ENCODE measurements around the gene GLMP. TPM values are rescaled to one million over a fixed set of nuclear protein-coding genes. Genes with fewer than 3 reads are reported as not detected.

Gene GLMP
- total and polyA plus RNA-seq, 2 donors (not counting 3 experiments of a cell fraction or from before 2014, with no cell fraction given): 84.3 to 109 TPM

DNA sequence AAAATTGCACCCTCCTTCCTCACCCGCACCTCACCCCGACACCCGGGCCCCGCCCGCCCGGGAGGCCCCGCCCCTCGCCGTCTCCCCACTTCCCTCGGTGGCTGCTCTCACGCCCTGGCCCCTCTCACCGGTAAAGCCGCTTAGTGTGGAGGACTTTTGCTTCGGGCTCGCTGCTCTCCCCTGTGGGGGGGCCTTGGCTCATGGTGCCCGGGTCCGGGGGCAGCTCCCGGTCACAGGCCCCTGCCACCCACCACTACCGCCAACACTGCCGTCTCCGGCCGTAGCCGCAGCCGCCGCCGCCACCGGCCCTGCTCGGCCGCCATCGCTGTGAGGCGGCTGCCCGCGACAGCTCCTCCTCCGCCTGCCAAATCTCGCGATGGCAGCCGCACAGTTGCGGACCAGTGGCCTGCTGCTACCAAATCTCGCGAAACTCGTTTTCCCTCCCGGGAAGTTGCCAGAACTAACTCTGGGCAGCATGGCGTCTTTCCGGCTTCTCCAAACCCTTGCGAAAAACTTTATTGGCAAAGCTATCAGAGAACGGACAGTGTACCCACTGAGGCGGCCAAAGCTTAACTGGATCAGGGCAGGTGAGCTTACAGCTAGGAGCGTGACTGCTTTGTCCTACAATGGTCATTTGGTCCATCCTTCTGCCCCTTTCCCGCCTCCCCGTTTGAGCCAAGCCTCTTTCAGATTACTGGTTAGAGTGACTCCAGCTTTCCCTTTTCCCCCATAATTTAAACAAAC, 12.8 kb downstream of the GLMP start, which contains the start of gene SMG5:
SMG5 (minus strand) TSS at position 347 of the 744 bp plus-strand sequence; CDS start at position 202, 145 bp downstream.
- TF ChIP-seq GATA2 (IDR thresholded peaks at IDR 0.05; ENCODE audit: insufficient read depth, insufficient read length, low read depth, low read length) (no peak), POLR2AphosphoS5 (IDR thresholded peaks at IDR 0.05; ENCODE audit: insufficient read depth, low read depth, low read length) (peak; percentile 92), POLR2A (IDR thresholded peaks at IDR 0.05; ENCODE audit: low read depth, low read length) (peak; percentile 93)
- DNase-seq (ENCODE audit: low read depth, low spot score) (peak; percentile 98), FAIRE-seq (peak; percentile 99)
- intact Hi-C loops (cut with micrococcal nuclease): loop anchor here (1.0 kb wide), 1 partner anchor 9 kb away; no protein-coding TSS in a partner anchor
- no peaks in the 10 kb centered on the region for H3K9me3 ChIP-seq (replicated peaks; ENCODE audit: control insufficient read depth, insufficient read depth, low read length)
- H3K27me3 ChIP-seq (ENCODE audit: control insufficient read depth in 2 of 2, insufficient read depth in 2 of 2, low read length in 2 of 2): no peaks in the 10 kb centered on the region
- no peaks in the 10 kb centered on the region for H3K9me1 ChIP-seq (replicated peaks; ENCODE audit: control insufficient read depth, extremely low read depth, insufficient read depth, low read length)
- peaks cover 8 to 10% of the 10 kb centered on the region in 2 experiments for H3K36me3 ChIP-seq (ENCODE audit: control insufficient read depth in 2 of 2, extremely low read depth in 1 of 2, insufficient read depth in 2 of 2, low read length in 2 of 2)
- H3K4me3 ChIP-seq (replicated peaks in 1 of 3; ENCODE audit: insufficient read depth in 1 of 3, low read depth in 1 of 3, low read length in 3 of 3): peak within 1 kb of the TSS; percentile 81 to 95 (median 90)
- peak within 1 kb of the TSS; percentile 85 for H2AFZ ChIP-seq (ENCODE audit: low read depth, low read length)
- peaks cover 2% of the 10 kb centered on the region for H4K20me1 ChIP-seq (replicated peaks; ENCODE audit: control insufficient read depth, extremely low read depth, insufficient read depth, low read length)
- no TSS peak for BruUV-seq (replicated peaks)
- peak within 1 kb of the TSS; percentile 94 for H3K4me2 ChIP-seq (ENCODE audit: insufficient read depth, low read length)
- ChIA-PET CTCF (interaction anchor here (0.8 to 3.2 kb wide), 13 partner anchors 10 to 186 kb away, joined by 3 to 10 read pairs (median 3); partner anchors contain the start of genes GLMP and PMF1), POLR2A (interaction anchor here (0.6 to 1.5 kb wide), 6 partner anchors 8 to 52 kb away, joined by 3 to 5 read pairs (median 3); partner anchors contain the start of gene GLMP)
- H3K4me1 ChIP-seq (ENCODE audit: control insufficient read depth, extremely low read depth, insufficient read depth, low read length): peaks cover 14% of the 10 kb centered on the region
- H3K9ac ChIP-seq (replicated peaks; ENCODE audit: extremely low read depth, insufficient read depth, low read length): peak within 1 kb of the TSS; percentile 93
- peaks cover 46% of the 10 kb centered on the region for H3K79me2 ChIP-seq (ENCODE audit: control insufficient read depth, insufficient read depth, low read length)
- dilution Hi-C loops (cut with MboI; ENCODE audit: extremely low pct_ligation_motif_present, low sequenced_read_pairs): no loop called here
- peak within 1 kb of the TSS; percentile 69 for H3K27ac ChIP-seq (ENCODE audit: insufficient read depth, low read depth, low read length)

DNA sequence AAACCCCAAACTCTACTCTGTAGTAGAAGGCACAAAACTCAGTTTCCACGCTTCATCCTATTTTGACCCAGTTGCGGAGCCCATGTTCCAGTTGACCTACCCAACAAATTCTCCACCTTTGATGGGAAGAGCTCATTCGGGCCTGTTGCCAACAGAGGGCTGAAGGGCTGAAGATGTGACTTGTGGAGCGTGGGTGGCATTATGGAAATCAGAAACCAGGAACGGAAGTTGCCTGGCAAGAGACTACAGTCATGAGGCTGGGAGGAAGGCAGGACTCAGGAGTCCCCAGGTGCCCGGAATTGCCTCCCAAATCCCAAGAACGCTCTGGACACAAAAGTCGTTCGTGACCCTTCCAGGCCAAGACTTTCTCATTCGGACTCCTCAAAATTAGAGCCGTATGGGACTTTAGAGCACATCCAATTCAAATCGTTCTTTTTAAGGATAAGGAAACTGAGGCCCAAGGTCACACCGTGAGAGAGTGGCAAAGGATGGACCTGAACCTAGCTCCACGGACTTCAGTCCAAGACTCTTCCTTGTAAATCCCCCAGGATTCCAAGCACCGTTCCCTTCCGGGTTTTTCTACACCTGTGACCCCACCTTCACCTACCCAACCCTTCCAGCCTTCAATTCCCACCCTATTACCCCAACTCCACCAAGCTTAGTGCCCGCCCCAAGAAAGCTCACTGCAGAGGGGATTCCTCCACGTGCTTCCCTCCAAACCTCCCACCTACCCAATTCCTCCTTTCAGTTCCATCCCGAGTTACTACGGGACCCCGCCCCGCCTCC, 13.6 kb downstream of the GLMP start:
- peaks cover 14% of the 10 kb centered on the region for H3K4me1 ChIP-seq (ENCODE audit: control insufficient read depth, extremely low read depth, insufficient read depth, low read length)
- FAIRE-seq: peak; percentile 70
- no peaks in the 10 kb centered on the region for H3K9me3 ChIP-seq (replicated peaks; ENCODE audit: control insufficient read depth, insufficient read depth, low read length)
- peak overlapping the region; percentile 81 to 95 (median 90) for H3K4me3 ChIP-seq (replicated peaks in 1 of 3; ENCODE audit: insufficient read depth in 1 of 3, low read depth in 1 of 3, low read length in 3 of 3)
- BruUV-seq (replicated peaks): TSS peak; percentile 38
- H3K9ac ChIP-seq (replicated peaks; ENCODE audit: extremely low read depth, insufficient read depth, low read length): peak overlapping the region; percentile 93
- ChIA-PET CTCF (interaction anchor here (1.0 to 3.2 kb wide), 12 partner anchors 10 to 185 kb away, joined by 3 to 10 read pairs (median 3); partner anchors contain the start of gene PMF1), POLR2A (interaction anchor here (1.0 to 1.5 kb wide), 2 partner anchors 9 to 15 kb away, joined by 3 read pairs; no protein-coding TSS in a partner anchor)
- no peaks in the 10 kb centered on the region for H3K27me3 ChIP-seq (ENCODE audit: control insufficient read depth in 2 of 2, insufficient read depth in 2 of 2, low read length in 2 of 2)
- no peak overlapping the region for H2AFZ ChIP-seq (ENCODE audit: low read depth, low read length)
- H4K20me1 ChIP-seq (replicated peaks; ENCODE audit: control insufficient read depth, extremely low read depth, insufficient read depth, low read length): peaks cover 2% of the 10 kb centered on the region
- H3K79me2 ChIP-seq (ENCODE audit: control insufficient read depth, insufficient read depth, low read length): peaks cover 46% of the 10 kb centered on the region
- TF ChIP-seq JUN (IDR thresholded peaks at IDR 0.05; ENCODE audit: borderline replicate concordance, insufficient read depth, insufficient read length, low read depth): no peak
- TF ChIP-seq GATA2 (IDR thresholded peaks at IDR 0.05; ENCODE audit: insufficient read depth, insufficient read length, low read depth, low read length): no peak
- no peak for TF ChIP-seq FOS (IDR thresholded peaks at IDR 0.05; ENCODE audit: borderline replicate concordance, insufficient read depth, low read length)
- TF ChIP-seq POLR2A (IDR thresholded peaks at IDR 0.05; ENCODE audit: low read depth, low read length): no peak
- TF ChIP-seq POLR2AphosphoS5 (IDR thresholded peaks at IDR 0.05; ENCODE audit: insufficient read depth, low read depth, low read length): no peak
- no peak for TF ChIP-seq MYC (IDR thresholded peaks at IDR 0.05; ENCODE audit: low read depth, low read length)
- TF ChIP-seq, protein P1, sequence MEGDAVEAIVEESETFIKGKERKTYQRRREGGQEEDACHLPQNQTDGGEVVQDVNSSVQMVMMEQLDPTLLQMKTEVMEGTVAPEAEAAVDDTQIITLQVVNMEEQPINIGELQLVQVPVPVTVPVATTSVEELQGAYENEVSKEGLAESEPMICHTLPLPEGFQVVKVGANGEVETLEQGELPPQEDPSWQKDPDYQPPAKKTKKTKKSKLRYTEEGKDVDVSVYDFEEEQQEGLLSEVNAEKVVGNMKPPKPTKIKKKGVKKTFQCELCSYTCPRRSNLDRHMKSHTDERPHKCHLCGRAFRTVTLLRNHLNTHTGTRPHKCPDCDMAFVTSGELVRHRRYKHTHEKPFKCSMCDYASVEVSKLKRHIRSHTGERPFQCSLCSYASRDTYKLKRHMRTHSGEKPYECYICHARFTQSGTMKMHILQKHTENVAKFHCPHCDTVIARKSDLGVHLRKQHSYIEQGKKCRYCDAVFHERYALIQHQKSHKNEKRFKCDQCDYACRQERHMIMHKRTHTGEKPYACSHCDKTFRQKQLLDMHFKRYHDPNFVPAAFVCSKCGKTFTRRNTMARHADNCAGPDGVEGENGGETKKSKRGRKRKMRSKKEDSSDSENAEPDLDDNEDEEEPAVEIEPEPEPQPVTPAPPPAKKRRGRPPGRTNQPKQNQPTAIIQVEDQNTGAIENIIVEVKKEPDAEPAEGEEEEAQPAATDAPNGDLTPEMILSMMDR (IDR thresholded peaks at IDR 0.05; ENCODE audit: extremely low read depth in 1 of 2, insufficient read depth in 1 of 2, low read depth in 1 of 2, low read length in 2 of 2): no peak
- TF ChIP-seq, protein P2, sequence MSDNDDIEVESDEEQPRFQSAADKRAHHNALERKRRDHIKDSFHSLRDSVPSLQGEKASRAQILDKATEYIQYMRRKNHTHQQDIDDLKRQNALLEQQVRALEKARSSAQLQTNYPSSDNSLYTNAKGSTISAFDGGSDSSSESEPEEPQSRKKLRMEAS (IDR thresholded peaks at IDR 0.05; ENCODE audit: insufficient read depth, insufficient read length): no peak
- TF ChIP-seq EZH2 (IDR thresholded peaks at IDR 0.05; ENCODE audit: borderline replicate concordance, low read depth, low read length, severe bottlenecking): no peak
- H3K27ac ChIP-seq (ENCODE audit: insufficient read depth, low read depth, low read length): peak overlapping the region; percentile 69
- H3K36me3 ChIP-seq (ENCODE audit: control insufficient read depth in 2 of 2, extremely low read depth in 1 of 2, insufficient read depth in 2 of 2, low read length in 2 of 2): peaks cover 8 to 14% of the 10 kb centered on the region in 2 experiments
- dilution Hi-C loops (cut with MboI; ENCODE audit: extremely low pct_ligation_motif_present, low sequenced_read_pairs): no loop called here
- no peaks in the 10 kb centered on the region for H3K9me1 ChIP-seq (replicated peaks; ENCODE audit: control insufficient read depth, extremely low read depth, insufficient read depth, low read length)
- H3K4me2 ChIP-seq (ENCODE audit: insufficient read depth, low read length): peak overlapping the region; percentile 94
- intact Hi-C loops (cut with micrococcal nuclease): no loop called here
- peak; percentile 13 for DNase-seq (ENCODE audit: low read depth, low spot score)

All from endothelial cell of umbilical vein (primary cell).